Peyer's patch (tissue), 4 donors: Measurements from ENCODE around the gene OASL. TPM values are rescaled to one million over a fixed set of nuclear protein-coding genes. Genes with fewer than 3 reads are reported as not detected.

ENCODE experiments used
- DNase-seq, 3 donors: peaks; one replicate each; pipeline ENCODE4 v3.0.0-alpha.2; 2017 to 2019
- H3K27ac ChIP-seq, 4 donors: fragments of 200-600 bp; sonication (generic); one replicate each; pipeline ENCODE4 v1.5.1; 2016 to 2019
- H3K27me3 ChIP-seq, 2 donors: fragments of 200-600 bp; sonication (generic); one replicate each; pipeline ENCODE4 v1.5.1; 2019
- H3K36me3 ChIP-seq, 3 donors: fragments of 200-600 bp; sonication (generic); one replicate each; pipeline ENCODE4 v1.5.1; 2016 to 2019
- H3K4me1 ChIP-seq, 4 donors: fragments of 200-600 bp; sonication (generic); one replicate each; pipeline ENCODE4 v1.5.1; 2016 to 2019
- H3K4me3 ChIP-seq, 4 donors: fragments of 200-600 bp; sonication (generic); 1 replicate in 3 of 4; 2 replicates in 1 of 4; pipeline ENCODE4 v1.5.1; 2016 to 2019; ENCODE audit warnings: mild to moderate bottlenecking in 1 of 4
- H3K9me3 ChIP-seq, 4 donors: fragments of 200-600 bp; sonication (generic); one replicate each; pipeline ENCODE4 v1.5.1; 2016 to 2019; ENCODE audit warnings: mild to moderate bottlenecking in 1 of 4
- POLR2A ChIP-seq, 2 donors: fragments of 450-650 bp; IDR thresholded peaks; one replicate each; pipeline ENCODE4 v1.5.1; 2017; ENCODE audit warnings: antibody characterized with exemption in 2 of 2, mild to moderate bottlenecking in 2 of 2, moderate library complexity in 2 of 2
- total RNA-seq, 4 donors: library from RNA; depleted of rRNA; stranded (reverse); fragments of >200 nt; gene quantifications; one replicate each; pipeline ENCODE4 v1.1.0, GENCODE V29; 2016
- TF ChIP-seq, protein P1 (sequence below), 6 experiments: fragments of 450-650 bp in 4 of 6; fragments of 200-600 bp in 2 of 6; sonication (generic) in 1 of 6; IDR thresholded peaks; one replicate each; pipeline ENCODE4 v1.5.1; 2017 to 2019; ENCODE audit warnings: antibody characterized with exemption in 6 of 6, mild to moderate bottlenecking in 3 of 6, moderate library complexity in 1 of 6

OASL gene
- total RNA-seq, 4 donors from 2014 or later, result 0.66 to 1.2 (median 0.94) TPM; not detected in 1

DNA sequence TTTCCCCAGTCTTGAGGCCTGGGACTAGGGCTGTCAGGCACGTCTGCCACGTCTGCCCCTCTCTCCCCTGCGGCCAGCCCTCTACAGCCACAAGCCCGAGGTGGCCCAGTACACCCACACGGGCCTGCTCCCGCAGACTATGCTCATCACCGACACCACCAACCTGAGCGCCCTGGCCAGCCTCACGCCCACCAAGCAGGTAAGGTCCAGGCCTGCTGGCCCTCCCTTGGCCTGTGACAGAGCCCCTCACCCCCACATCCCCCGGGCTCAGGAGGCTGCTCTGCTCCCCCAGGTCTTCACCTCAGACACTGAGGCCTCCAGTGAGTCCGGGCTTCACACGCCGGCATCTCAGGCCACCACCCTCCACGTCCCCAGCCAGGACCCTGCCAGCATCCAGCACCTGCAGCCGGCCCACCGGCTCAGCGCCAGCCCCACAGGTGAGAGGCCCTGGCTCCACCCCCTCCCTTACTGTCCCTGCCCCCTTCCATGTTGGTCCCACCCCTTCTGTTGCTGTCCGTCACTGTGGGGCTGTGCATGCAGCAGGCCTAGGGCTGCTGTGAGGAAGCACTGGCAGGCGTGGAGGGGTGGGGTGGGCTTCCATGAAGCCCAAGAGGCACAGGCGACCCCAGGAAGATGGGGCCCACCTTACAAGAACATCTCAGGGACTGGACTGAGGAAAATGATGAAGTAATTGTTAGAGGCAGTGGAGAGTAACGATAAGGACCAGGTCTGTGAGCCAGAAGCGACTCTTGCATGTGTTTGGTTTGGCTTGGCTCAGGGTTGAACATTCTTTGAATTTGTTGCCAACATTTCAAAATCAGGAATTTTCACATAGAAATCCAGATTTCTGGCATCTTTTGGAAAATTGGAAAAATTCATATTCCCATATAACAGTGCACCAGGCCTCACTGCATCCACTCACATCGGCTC lies 39.6 kb downstream of the OASL start:
- Histone ChIP-seq H3K27me3 (no peaks in the 10 kb centered on the region), H3K27ac (no peak overlapping the region), H3K4me1 (no peaks in the 10 kb centered on the region), H3K4me3 (no peak overlapping the region), H3K9me3 (no peaks in the 10 kb centered on the region), H3K36me3 (peaks cover 0 to 66% (median 0%) of the 10 kb centered on the region in 3 donors)
- no peak for DNase-seq
- TF ChIP-seq POLR2A (IDR thresholded peaks at IDR 0.05), result no peak
- TF ChIP-seq, protein P1, sequence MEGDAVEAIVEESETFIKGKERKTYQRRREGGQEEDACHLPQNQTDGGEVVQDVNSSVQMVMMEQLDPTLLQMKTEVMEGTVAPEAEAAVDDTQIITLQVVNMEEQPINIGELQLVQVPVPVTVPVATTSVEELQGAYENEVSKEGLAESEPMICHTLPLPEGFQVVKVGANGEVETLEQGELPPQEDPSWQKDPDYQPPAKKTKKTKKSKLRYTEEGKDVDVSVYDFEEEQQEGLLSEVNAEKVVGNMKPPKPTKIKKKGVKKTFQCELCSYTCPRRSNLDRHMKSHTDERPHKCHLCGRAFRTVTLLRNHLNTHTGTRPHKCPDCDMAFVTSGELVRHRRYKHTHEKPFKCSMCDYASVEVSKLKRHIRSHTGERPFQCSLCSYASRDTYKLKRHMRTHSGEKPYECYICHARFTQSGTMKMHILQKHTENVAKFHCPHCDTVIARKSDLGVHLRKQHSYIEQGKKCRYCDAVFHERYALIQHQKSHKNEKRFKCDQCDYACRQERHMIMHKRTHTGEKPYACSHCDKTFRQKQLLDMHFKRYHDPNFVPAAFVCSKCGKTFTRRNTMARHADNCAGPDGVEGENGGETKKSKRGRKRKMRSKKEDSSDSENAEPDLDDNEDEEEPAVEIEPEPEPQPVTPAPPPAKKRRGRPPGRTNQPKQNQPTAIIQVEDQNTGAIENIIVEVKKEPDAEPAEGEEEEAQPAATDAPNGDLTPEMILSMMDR (IDR thresholded peaks at IDR 0.05), result no peak

DNA sequence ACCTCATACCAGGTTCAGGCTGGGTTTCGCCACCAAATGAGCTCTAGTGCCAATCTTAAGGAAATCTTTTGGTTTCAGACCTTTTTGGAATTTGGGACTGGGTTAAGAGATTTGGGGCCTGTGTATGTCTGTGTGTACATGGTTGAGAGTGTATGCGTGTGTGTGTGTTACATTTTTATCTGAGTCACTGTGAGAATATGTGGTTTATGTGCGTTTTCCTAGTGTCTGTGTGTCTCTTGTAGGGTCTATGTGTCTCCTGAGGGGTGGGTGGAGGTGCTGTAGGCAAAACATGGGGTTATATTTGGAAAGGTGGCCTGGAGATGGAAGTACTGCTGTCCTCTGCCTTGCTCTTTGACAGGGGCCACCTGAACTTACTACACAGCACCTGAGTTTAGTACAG lies 40.6 kb downstream of the OASL start:
- no peak for DNase-seq
- peaks cover 0 to 66% (median 0%) of the 10 kb centered on the region in 3 donors for H3K36me3 ChIP-seq
- TF ChIP-seq, protein P1 (IDR thresholded peaks at IDR 0.05), result no peak
- TF ChIP-seq POLR2A (IDR thresholded peaks at IDR 0.05), result no peak

DNA sequence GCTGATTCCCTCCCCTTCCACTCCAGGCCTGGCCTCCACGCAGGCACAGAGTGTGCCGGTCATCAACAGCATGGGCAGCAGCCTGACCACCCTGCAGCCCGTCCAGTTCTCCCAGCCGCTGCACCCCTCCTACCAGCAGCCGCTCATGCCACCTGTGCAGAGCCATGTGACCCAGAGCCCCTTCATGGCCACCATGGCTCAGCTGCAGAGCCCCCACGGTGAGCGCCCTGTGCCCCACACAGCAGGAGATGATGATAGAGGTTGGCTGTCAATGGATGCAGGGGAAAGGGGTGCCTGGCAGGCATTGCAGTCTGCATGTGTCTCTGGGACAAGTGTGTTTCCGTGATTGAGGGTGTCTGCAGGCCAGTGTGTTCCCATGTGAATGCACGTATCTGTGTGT lies 41.6 kb downstream of the OASL start:
- no peaks in the 10 kb centered on the region for H3K27me3 ChIP-seq
- no peaks in the 10 kb centered on the region for H3K9me3 ChIP-seq
- no peak for TF ChIP-seq POLR2A (IDR thresholded peaks at IDR 0.05)
- H3K4me1 ChIP-seq, result no peaks in the 10 kb centered on the region
- peaks cover 0 to 62% (median 0%) of the 10 kb centered on the region in 3 donors for H3K36me3 ChIP-seq
- H3K4me3 ChIP-seq, result no peak overlapping the region
- no peak overlapping the region for H3K27ac ChIP-seq
- DNase-seq, result no peak

More for the DNA sequence above, 40.6 kb downstream of the OASL start:
- H3K27ac ChIP-seq, result no peak overlapping the region
- no peaks in the 10 kb centered on the region for H3K4me1 ChIP-seq
- H3K9me3 ChIP-seq, result no peaks in the 10 kb centered on the region
- no peaks in the 10 kb centered on the region for H3K27me3 ChIP-seq
- no peak overlapping the region for H3K4me3 ChIP-seq

- H3K36me3 ChIP-seq, result peaks cover 0 to 53% (median 0%) of the 10 kb centered on the region in 3 donors
- H3K4me1 ChIP-seq, result no peaks in the 10 kb centered on the region
- TF ChIP-seq, protein P1 (IDR thresholded peaks at IDR 0.05), result no peak
- TF ChIP-seq POLR2A (IDR thresholded peaks at IDR 0.05), result no peak
- no peak overlapping the region for H3K27ac ChIP-seq
- no peaks in the 10 kb centered on the region for H3K9me3 ChIP-seq
- DNase-seq, result no peak
- no peak overlapping the region for H3K4me3 ChIP-seq
- H3K27me3 ChIP-seq, result no peaks in the 10 kb centered on the region
Observed at GRCh38 chr12:120996133-120996746, 42.8 kb downstream of the OASL start.

DNA sequence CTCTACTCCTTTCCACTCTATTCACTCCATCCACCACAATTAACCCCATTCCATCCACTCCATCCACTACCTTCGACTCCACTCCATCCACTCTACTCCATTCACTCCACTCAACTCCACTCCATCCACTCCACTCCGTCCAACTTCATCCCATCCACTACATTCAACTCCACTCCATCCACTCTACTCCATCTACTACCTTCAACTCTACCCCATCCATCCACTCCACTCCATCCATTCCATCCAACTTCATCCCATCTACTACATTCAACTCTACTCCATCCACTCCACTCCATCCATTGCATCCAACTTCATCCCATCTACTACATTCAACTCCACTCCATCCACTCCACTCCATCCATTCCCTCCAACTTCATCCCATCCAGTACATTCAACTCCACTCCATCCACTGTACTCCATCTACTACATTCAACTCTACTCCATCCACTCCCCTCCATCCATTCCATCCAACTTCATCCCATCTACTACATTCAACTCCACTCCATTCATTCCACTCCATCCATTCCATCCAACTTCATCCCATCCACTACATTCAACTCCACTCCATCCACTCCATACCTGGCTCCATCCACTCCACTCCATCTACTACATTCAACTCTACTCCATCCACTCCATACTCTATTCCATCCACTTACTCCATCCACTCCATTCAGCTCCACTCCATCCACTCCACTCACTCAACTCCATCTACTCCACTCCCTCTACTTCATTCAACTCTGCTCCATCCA lies 44.3 kb downstream of the OASL start:
- no peak for DNase-seq
- no peak overlapping the region for H3K4me3 ChIP-seq
- no peaks in the 10 kb centered on the region for H3K4me1 ChIP-seq
- H3K36me3 ChIP-seq, result peaks cover 0 to 45% (median 0%) of the 10 kb centered on the region in 3 donors
- TF ChIP-seq, protein P1 (IDR thresholded peaks at IDR 0.05), result no peak
- H3K9me3 ChIP-seq, result no peaks in the 10 kb centered on the region
- no peaks in the 10 kb centered on the region for H3K27me3 ChIP-seq
- H3K27ac ChIP-seq, result no peak overlapping the region
